GM21515 (cell line): ENCODE results near the gene HDGF.
"Not testable (repeated sequence)": the region's sequence is repeated elsewhere in the genome, so short reads cannot be mapped to it uniquely, and the experiment has no call there.

ENCODE experiments used
- ATAC-seq: cut with Tn5 transposase; IDR thresholded peaks from one replicate; pipeline ENCODE4 v1.9.1; 2021; ENCODE audit not compliant: unreplicated experiment

HDGF gene

GRCh38 chr1:156767101-156767878 is 15.8 kb upstream of the HDGF start, which contains the start of gene PRCC:
Gene PRCC (plus strand): TSS chr1:156767535. CDS start chr1:156767772, 237 bp downstream.
- peak; percentile 91 for ATAC-seq

- ATAC-seq = peak; percentile 12
Observed at GRCh38 chr1:156766298-156767100, 15.0 kb upstream of the HDGF start.

- no peak for ATAC-seq
Observed at GRCh38 chr1:156765666-156766065, 14.2 kb upstream of the HDGF start.

- ATAC-seq = not testable (repeated sequence)
Observed at GRCh38 chr1:156765136-156765535, 13.7 kb upstream of the HDGF start.

GRCh38 chr1:156760796-156761104 is 9.3 kb upstream of the HDGF start:
- no peak for ATAC-seq

- ATAC-seq = no peak
Observed at GRCh38 chr1:156760092-156760795, 8.8 kb upstream of the HDGF start.

- ATAC-seq = not testable (repeated sequence)
Observed at GRCh38 chr1:156757572-156758253, 6.2 kb upstream of the HDGF start.

- ATAC-seq = no peak
Observed at GRCh38 chr1:156756355-156756754, 4.9 kb upstream of the HDGF start.

- no peak for ATAC-seq
Observed at GRCh38 chr1:156755527-156755950, 4.1 kb upstream of the HDGF start.

GRCh38 chr1:156754219-156754618 is 2.7 kb upstream of the HDGF start:
- no peak for ATAC-seq

GRCh38 chr1:156752843-156753482 is 1.5 kb upstream of the HDGF start:
- no peak for ATAC-seq

GRCh38 chr1:156751757-156752481 is 444 bp upstream of the HDGF start:
- peak; percentile 59 for ATAC-seq

GRCh38 chr1:156750711-156751450 is 594 bp downstream of the HDGF start:
- ATAC-seq = peak; percentile 6

- no peak for ATAC-seq
Observed at GRCh38 chr1:156750191-156750672, 1.2 kb downstream of the HDGF start.

GRCh38 chr1:156749419-156750118 is 1.9 kb downstream of the HDGF start:
- no peak for ATAC-seq

- ATAC-seq = no peak
Observed at GRCh38 chr1:156748670-156749418, 2.6 kb downstream of the HDGF start.

- ATAC-seq = no peak
Observed at GRCh38 chr1:156747742-156748669, 3.5 kb downstream of the HDGF start.
